ENCODE measurements around the gene TRPM3.

The TRPM3 gene

GRCh38 chr9:70519912-70520724 is 601.3 kb downstream of the TRPM3 start:
- H3K4me3 ChIP-seq (ENCODE audit: low read depth, low read length): no peak overlapping the region
- TF ChIP-seq CTCF (IDR thresholded peaks at IDR 0.05; ENCODE audit: low read depth, low read length): no peak

- no peak for TF ChIP-seq CTCF (IDR thresholded peaks at IDR 0.05; ENCODE audit: low read depth, low read length)
- no peak overlapping the region for H3K4me3 ChIP-seq (ENCODE audit: low read depth, low read length)
These were observed 603.4 kb downstream of the TRPM3 start for GRCh38 chr9:70517926-70518610.

- TF ChIP-seq CTCF (IDR thresholded peaks at IDR 0.05; ENCODE audit: low read depth, low read length): no peak
- no peak overlapping the region for H3K4me3 ChIP-seq (ENCODE audit: low read depth, low read length)
These were observed 607.1 kb downstream of the TRPM3 start for GRCh38 chr9:70514273-70514672.

- TF ChIP-seq CTCF (IDR thresholded peaks at IDR 0.05; ENCODE audit: low read depth, low read length): no peak
These were observed 609.6 kb downstream of the TRPM3 start for GRCh38 chr9:70511858-70512257.

GRCh38 chr9:70510157-70510770 is 611.2 kb downstream of the TRPM3 start:
- TF ChIP-seq CTCF (IDR thresholded peaks at IDR 0.05; ENCODE audit: low read depth, low read length): peak; percentile 58
- H3K4me3 ChIP-seq (ENCODE audit: low read depth, low read length): no peak overlapping the region

More at GRCh38 chr9:70511858-70512257, 609.6 kb downstream of the TRPM3 start:
- H3K4me3 ChIP-seq (ENCODE audit: low read depth, low read length): no peak overlapping the region

- no peak overlapping the region for H3K4me3 ChIP-seq (ENCODE audit: low read depth, low read length)
- no peak for TF ChIP-seq CTCF (IDR thresholded peaks at IDR 0.05; ENCODE audit: low read depth, low read length)
These were observed 615.3 kb downstream of the TRPM3 start for GRCh38 chr9:70506159-70506558.

GRCh38 chr9:70504834-70505233 is 616.6 kb downstream of the TRPM3 start:
- no peak overlapping the region for H3K4me3 ChIP-seq (ENCODE audit: low read depth, low read length)
- no peak for TF ChIP-seq CTCF (IDR thresholded peaks at IDR 0.05; ENCODE audit: low read depth, low read length)

All from WI38 (cell line).